ENCODE results near the gene ITSN1.

GRCh38 chr21:33898586-33898985 lies 256.3 kb downstream of the ITSN1 start:
- no peak for TF ChIP-seq CTCF (IDR thresholded peaks at IDR 0.05)
- TF ChIP-seq POLR2A (IDR thresholded peaks at IDR 0.05) = no peak
